GM19438 (cell line): Measurements from ENCODE around the gene STUM.
"Not testable (repeated sequence)": the region's sequence is repeated elsewhere in the genome, so short reads cannot be mapped to it uniquely, and the experiment has no call there.

ENCODE experiments used
- ATAC-seq: cut with Tn5 transposase; IDR thresholded peaks from one replicate; pipeline ENCODE4 v1.9.1; 2021; ENCODE audit warnings: low read depth; ENCODE audit not compliant: unreplicated experiment

STUM gene

DNA sequence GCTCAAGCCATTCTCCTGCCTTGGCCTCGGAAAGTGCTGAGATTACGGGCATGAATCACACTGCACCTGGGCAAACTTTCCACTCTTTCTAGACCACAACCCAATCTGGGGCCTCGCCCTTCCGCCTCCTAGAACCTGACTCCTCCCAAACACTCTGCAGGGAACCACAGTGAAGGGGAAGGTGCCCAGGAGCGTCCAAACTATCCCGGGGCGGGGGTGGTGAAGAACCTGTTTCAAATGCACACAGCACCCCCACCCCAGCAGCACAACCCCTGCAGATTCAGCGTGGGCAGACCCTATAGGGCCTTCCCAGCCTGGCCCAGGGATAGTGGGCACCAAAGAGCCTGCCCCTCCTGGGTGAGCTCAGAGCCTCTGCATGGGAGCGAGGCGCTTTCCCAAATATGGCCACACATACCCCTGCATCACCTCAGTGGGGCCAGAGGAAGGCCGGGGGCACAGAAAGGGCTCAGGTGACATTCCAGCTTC lies 86.9 kb downstream of the STUM start:
- no peak for ATAC-seq

DNA sequence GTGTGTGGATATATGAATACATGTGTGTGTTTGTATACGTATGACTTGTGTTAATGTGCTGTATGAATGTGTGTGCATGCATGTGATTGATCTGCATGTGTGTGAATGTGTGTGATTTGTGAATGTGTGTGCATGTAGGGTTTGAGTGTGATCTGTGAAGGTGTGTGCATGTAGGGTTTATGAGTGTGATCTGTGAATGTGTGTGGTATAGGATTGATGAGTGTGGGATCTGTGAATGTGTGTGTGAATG lies 88.2 kb downstream of the STUM start:
- no peak for ATAC-seq

DNA sequence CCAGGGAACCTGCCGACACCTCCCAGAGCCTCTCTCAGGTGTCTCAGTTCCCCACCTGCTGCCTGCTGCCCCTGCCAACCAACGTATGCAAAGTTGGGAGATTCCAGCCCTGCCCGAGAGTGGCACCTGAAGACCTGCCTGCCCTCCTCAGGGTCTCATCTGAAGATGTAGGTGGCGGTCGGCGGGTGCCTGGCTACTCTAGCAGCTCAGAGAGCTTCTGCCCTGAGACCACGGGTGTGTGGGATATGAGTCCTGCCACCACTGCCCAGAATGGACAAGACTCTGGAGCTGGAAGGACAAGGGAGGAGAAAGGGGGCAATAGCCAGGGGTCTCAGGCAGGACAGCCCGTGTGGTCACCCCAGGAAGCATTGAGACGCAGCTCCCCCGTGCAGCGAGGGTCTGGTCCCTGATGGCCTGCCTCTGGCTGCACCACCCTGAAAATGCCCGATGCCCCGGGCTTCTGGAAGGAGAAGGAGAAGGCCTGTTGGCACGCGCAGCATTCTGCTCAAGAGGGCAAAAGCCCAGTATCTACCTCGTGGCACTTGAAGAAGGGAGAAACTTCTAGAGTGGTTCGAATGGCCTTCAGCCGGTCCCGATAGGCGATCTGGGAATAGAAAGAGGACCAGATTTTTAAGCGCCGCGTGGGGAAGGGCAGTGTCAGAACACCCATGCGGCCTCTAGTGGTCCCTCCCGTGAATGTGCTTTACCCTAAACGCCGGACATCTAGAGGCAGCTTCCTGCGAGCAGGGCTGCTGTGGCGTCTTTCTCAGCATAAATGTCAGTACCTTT lies 88.8 kb downstream of the STUM start:
- no peak for ATAC-seq

DNA sequence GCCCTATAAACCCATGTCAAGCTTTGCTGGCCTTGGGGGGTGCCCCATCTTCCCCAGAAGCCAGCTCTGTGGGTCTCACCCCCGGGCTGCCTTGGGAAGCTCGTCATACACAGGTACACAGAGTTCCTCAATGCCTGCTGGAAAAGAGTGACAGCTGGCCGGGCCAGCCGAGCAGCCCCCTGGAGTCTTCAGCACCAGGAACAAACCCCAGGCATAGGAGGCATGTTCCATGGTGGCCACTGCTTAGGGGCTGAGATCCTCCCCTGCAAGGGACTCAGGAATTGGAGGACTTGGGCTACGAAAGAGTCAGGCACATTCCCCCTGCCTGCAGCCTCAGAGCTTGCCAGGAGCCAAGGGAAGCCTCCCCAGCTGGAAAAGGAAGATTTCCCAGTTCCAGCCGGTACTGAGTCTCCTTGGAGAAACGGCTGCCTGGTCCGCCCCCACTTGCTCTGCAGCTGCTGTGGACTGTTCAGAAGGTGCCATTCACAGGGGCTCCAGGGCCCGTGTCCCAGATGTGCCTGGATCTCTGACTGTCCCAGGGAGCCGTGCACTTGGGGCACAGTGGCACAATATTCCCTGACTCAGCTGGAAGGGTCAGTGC lies 89.5 kb downstream of the STUM start:
- no peak for ATAC-seq

DNA sequence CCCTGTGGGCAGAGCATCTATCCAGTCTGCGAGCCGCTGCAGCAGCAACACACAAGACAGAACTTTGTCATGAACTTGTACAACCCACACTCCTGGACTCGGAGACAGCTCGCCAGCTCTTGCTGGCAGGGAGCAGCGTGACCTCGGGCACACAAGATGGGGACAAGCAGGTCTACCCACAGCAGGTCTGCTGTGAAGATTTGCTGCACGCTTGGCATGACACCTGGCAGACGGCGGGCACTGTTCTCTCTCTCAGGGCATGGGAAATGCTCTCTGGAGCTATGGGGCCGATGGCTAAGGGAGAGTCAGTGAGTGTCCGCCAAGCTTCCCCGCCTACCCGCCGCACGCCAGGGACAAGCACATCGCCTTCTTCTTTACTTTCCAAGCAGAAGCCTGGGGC lies 90.0 kb downstream of the STUM start:
- no peak for ATAC-seq

DNA sequence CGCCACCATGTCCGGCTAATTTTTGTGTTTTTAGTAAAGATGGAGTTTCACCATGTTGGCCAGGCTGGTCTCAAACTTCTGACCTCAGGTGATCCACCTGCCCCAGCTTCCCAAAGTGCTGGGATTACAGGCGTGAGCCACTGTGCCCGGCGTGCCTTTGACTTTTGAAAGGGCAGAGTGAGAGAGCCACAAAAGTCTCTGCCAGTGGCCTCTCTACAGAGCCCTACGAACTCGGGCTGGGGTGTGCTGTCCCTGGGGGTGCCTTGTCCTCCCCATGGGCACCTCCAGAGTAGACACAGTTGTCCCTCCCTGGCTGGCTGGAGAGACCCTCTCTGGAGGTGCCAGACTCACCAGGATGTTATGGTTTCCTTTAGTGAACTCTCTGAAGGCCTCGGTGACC lies 90.6 kb downstream of the STUM start:
- not testable (repeated sequence) for ATAC-seq

DNA sequence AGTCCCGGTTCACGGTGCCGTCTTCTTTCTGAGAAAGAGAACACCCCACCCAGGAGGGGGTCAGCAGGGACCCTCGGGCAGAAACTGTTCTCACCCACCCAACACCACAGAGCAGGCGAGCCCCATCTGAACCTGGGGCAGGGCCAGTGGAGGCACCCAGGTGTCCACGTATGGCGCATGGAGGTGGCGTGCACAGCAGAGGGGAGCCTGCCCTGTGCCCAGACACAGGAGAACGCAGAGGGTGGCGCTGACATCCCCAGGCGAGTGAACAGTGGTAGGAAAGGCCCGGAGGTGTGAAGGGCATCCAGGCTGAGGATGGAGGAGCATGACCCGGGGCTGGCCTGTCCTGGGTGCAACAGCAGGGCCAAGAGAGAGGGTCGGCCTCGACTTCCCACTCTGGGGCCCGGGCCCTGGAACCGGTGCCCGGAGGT lies 91.1 kb downstream of the STUM start:
- ATAC-seq, result no peak

DNA sequence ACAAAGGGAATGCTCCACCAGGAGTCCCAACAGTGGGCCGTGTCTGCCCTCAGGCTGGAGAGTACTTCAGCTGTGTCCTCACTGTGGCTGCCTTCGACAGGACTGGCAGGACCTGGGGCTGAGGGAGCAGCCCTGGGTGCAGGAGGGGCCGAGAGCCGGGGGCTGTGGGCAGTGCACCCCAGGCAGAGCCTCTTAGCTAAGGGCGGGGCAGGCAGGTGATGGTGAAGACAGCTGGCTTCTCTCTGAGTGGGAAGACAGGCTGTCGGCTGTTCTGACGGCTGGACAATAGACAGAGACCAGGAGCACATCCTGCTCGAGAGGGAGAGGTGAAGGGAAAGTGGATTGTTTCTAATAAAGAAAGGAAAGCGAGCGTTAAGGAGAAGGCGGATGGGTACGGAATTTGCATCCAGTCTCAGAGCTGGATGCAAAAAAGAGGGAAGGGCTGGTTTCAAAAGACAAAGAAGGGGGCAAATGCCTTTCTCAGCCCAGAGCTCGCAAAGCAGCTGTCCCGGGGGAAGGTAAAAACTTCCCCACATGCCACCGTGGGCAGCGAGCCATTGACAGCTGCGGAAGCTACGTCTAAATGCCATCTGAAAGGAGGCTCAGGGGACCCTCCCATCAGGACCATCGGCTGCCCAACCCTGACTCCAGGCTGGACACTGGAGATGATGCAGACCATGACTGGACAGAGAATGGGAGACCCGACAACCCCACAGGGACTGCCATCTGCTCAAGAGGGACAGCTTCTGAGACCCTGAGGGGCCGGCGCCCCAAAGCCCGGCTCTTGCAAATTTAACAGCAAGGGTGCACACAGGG lies 92.0 kb downstream of the STUM start:
- no peak for ATAC-seq

DNA sequence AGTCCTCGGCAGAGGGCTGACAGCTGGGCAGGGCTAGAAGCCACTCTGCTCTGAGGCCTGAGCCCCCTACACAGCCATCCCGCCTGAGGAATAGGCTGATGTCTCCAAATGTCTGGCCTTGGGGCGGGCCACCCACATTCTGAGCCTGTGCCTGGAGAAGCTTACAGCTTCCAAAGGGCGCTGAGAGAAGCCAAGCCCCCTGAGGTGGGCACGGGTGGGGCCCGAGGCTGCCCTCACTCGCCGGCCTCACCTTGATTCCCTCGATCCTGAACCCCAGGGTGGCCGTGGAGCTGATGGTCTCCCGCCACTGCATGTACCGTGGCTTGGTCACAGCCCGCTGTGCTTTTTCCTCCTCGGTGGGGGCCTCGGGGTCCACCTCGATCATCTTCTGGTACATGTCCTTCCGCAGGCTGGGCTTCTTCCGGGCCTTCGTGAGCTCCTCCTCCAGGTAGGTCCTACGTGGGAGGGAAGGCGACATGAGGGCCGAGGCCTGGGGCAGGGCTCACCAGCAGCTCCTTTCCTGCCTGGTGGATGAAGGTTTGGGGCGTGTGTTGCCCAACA lies 93.2 kb downstream of the STUM start:
- ATAC-seq, result no peak

DNA sequence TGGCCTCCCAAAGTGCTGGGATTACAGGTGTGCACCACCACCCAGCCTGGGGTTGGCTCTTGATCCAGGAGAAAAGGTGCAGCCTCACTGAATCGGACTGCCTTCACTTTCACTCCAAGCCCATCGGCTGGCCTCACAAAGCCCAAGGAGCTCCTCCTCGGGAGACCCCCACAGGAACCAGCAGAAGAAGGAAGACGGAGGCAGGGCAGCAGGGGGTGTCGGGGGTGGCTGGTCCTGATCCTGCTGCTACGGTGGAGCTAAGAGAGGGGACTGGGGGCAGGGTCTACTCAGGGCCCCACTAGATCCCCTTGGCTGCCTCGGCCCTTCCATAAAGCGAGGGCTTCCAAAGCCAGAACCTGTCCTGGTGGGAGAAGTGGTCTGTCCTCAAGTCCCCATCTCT lies 93.9 kb downstream of the STUM start:
- ATAC-seq, result no peak

DNA sequence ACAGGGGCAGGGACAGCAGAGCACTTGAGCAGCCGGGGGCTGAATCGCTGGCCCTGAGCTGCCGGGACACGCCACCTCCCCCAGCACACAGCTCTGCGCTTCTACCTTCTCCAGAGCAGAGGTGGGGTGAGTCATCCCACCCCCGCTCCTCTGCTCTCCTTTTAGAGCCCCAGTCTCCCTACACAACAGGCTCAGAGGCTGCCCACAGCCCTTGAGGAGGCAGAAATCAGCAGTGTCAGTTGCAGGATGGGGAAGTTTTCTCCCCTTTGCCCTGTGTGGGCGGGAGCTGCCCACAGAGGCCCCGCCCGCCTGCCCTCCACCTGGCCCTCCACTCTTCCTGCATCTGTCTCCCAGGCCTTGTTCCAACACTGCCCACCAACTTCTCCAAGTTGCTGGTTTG lies 94.6 kb downstream of the STUM start:
- no peak for ATAC-seq

DNA sequence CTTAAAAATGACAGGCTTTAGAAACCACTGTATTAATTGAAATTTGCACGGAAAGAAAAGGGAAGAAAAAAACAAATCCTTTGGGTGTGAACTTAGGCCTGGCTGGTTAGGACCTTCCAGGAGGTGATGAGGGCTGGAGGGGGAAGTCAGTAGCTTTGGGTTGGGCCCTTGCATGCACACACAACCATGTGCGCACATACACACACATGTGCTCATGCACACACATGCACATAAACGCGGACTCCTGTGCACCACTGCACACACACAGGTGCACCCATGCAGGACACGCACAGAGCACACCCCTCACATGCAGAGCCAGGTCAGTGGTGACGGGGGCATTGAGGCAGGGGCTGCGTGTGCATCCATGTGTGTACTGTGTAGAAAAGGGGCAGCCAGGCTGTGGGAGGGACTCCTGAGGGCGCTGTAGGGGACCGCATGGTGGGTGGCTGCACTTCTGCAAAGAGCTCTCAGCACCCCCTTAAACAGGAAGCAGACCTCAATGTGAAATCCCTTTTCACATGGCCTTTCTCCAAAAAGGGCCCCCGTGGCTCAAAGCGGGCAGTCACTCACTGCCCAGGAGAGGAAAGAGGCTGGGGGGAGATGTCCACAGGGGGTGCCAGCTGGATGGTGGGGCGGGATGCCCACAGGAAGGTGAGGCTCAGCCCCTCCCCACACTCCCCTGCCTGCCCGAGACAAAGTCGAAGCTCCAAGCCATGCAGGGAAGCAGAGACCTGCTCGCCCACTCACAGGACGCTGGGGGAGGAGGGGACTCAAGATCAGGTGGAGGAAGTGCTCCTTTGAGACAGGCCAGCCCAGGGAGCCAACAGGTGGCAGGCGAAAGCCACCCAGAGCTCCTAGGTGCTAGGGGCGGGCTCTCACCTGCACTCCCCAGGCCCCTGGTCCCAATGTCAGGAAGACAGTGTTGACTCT lies 95.3 kb downstream of the STUM start:
- no peak for ATAC-seq

DNA sequence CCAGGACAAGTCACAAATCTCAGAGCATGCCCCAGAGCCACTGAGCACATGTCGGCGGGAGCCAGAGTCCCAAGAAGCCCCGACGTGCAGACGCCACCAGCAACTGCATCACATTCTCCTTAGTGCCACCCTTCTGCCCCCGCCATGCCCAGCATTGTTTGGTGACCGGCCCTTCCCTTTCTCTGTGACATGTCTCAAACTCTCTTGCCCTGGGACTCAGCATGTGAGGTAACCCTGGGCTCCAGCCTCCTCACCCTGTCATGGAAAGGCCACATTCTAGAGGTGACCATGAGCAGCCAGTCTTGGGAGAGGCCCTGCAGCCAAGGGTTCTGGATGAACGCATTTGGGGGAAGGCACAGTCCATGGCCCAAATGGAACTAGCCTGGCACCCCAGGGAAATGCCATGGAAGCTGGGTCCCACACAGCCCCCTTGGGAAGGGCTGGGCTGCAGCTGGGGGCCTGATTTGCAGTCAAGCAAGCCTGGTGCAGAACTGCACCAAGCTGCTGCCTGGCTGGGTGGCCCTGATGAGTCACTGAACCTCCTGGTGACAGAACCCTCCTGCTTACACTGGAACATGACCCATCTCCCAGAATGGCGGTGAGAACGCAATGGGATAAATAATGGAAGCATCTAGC lies 96.1 kb downstream of the STUM start:
- no peak for ATAC-seq

DNA sequence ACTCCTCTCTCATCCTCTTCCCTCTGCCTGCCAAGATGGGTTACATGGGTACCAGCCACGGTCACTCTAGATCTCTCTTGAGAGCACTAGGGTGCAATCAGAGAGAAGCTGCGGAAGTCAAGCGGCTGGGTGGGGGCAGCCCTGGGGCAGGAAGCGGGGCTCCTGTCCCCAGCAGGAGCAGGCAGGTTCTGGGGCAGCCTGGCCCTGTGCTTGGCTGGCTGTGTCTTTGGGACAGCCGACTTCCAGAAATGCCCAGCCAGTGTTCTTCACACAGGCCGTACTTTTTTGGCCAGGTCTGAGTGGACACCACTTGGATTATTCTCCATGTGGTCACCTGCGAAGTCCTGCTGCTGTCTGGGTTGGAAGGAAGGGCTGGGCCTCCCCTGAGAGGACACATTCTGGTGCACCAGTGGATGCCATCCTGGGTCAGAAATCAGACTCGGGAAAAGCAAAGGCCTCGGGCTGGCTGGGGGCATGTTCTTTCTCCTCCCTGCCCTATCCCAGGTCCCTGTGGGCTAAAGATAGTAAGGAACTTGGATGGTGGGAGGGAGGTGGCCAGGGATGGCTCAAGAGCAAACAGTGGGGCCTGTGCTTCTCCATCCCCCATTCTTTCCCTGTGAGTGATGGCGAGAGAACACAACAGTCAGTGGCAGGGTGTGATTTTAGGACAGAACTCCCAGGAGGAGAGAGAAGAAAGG lies 96.9 kb downstream of the STUM start:
- no peak for ATAC-seq

DNA sequence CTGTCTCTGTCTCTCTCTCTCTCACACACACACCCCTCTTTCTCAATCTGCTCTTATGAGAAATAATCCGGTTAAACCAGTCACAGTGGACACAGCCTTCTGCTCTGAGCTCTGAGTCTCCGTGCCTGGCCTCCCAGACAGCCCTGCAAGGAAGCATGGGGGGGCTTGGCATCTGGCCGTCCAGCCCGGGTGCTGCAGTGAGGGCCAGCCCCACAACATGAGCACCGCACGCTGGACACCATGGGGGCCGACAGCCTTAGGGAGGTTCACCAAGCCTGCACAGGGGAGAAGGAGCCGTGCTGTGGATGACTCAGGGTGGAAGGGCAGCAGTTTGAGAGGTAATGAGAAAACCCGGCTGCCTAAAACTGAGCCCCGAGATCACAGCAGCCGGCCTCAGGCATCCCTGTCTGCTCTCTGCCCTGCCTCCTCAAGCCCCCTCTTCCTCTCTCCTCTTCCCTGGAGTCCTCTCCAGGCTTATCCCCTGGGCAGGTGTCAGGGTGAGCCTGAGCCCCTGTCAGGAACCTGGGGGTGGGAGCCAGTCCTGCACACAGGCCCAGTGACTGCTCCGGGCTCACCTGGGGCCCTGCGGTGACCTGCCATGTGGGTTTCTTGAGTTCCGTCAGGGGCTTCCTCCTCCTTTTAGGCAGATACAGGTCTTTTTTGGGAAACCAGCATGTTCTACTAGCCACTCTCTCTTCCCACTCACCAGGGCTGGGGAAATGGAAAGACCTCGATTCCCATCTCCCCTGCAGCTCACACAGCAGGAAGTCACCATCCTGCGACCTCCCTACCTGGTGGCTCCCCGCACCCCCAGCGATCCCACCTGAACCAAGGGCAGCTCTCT lies 97.7 kb downstream of the STUM start:
- no peak for ATAC-seq

DNA sequence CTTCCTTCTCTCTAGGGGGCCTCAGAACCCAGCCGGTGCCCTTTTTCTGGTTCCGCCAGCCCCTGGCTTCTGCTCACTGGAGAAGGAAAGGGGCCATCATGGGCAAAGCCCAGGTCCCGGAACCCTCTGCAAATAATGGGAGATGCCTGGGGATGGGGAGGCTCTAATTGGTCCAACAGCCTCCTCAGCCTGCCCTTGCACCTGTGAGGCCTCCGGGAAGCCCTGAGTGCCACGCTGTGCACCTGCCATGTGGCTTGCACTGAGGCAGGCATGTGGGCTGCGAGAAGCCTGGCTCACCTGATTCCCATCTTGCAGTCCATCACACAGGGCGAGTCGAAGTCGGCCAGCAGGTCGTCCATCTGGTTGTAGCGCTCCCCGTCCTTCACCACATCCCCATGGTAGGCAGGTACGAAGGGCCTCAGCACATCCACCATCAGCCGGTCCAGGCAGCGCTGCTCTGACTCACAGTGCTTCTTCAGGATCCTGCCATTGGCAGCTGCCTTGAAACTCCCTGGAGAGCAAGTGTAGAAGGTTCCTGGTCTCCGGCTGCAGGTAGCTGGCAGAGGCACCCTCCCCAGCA lies 98.4 kb downstream of the STUM start:
- ATAC-seq, result no peak

DNA sequence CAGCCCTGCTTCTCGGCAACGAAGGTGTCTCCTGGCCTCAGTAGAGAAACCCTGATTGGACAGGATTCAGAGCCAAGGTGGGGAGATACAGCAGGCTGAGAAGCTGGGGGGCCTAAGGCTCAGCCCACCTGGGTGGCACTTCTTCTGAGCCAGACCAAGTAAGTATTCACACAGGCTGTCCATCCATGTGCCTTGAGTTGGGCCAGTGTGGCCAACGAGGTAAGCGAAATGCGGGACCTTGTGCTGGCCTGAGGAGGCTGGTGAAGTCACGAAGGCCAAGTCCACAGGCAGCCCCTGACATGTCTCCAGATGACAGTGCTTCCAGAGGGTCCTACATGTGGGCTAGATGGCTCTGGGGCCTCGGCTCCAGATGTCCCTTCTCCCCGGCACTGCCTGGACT lies 99.2 kb downstream of the STUM start:
- ATAC-seq, result no peak

DNA sequence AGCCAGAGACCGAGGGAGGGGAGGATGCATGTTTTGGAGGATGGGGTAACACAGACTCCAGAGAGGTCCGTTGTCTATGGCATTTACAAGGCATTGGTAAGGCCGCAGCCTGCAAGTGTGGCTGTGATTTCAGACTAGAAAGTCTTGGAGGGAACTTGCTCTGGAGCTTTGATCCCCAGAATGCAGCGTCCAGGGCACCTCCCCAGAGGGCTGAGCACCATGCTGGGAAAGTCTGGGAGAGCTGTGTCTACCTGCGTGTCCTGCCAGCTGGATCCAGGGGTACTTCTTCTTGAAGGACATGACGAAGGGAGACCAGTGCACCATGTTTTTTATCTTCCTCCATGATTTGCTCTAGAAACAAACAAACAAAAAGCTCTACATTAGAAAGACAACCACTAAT lies 99.9 kb downstream of the STUM start:
- no peak for ATAC-seq
